ENCODE measurements around the gene PSMA3. TPM values are rescaled to one million over a fixed set of nuclear protein-coding genes. Genes with fewer than 3 reads are reported as not detected.

The PSMA3 gene
- polyA plus RNA-seq = 100 to 1,000 TPM; 133 to 206 (median 171) TPM
- long read RNA-seq, donor 1 = 0 reads
- long read RNA-seq, donor 2, transcript PSMA3-201 (11 exons, 970 nt) = major isoform, 28 of 57 reads
- long read RNA-seq, donor 2, partial matches to known transcripts = 24 of 57 reads
- long read RNA-seq, donor 2, other reads (novel, unspliced or antisense) = 0 of 57 reads
- long read RNA-seq, donor 3, transcript PSMA3-201 (11 exons, 970 nt) = major isoform, 47 of 117 reads
- long read RNA-seq, donor 3, transcript PSMA3-212 (3 exons, 730 nt) = minor isoform, 9 of 117 reads
- long read RNA-seq, donor 3, transcript PSMA3-208 (8 exons, 640 nt) = minor isoform, 6 of 117 reads
- long read RNA-seq, donor 3, partial matches to known transcripts = 54 of 117 reads
- long read RNA-seq, donor 3, other reads (novel, unspliced or antisense) = 0 of 117 reads
- long read RNA-seq, donor 4, partial matches to known transcripts = 0 of 2 reads
- long read RNA-seq, donor 4, other reads (novel, unspliced or antisense) = 0 of 2 reads
- long read RNA-seq, donor 5, transcript PSMA3-201 (11 exons, 970 nt) = major isoform, 20 of 37 reads
- long read RNA-seq, donor 5, partial matches to known transcripts = 14 of 37 reads
- long read RNA-seq, donor 5, other reads (novel, unspliced or antisense) = 0 of 37 reads
- long read RNA-seq, donor 6, transcript PSMA3-201 (11 exons, 970 nt) = major isoform, 56 of 74 reads
- long read RNA-seq, donor 6, partial matches to known transcripts = 10 of 74 reads
- long read RNA-seq, donor 6, other reads (novel, unspliced or antisense) = 0 of 74 reads
- long read RNA-seq, donor 7 = 0 reads
- long read RNA-seq, donor 8, transcript PSMA3-201 (11 exons, 970 nt) = major isoform, 5 of 5 reads
- long read RNA-seq, donor 8, partial matches to known transcripts = 0 of 5 reads
- long read RNA-seq, donor 8, other reads (novel, unspliced or antisense) = 0 of 5 reads
- long read RNA-seq, donor 9, transcript PSMA3-201 (11 exons, 970 nt) = major isoform, 13 of 14 reads
- long read RNA-seq, donor 9, partial matches to known transcripts = 0 of 14 reads
- long read RNA-seq, donor 9, other reads (novel, unspliced or antisense) = 0 of 14 reads
- long read RNA-seq, donor 10, transcript PSMA3-201 (11 exons, 970 nt) = major isoform, 56 of 127 reads
- long read RNA-seq, donor 10, transcript PSMA3-212 (3 exons, 730 nt) = minor isoform, 8 of 127 reads
- long read RNA-seq, donor 10, partial matches to known transcripts = 46 of 127 reads
- long read RNA-seq, donor 10, other reads (novel, unspliced or antisense) = 15 of 127 reads

- Histone ChIP-seq H3K36me3 (ENCODE audit: control insufficient read depth in 3 of 3, insufficient read depth in 2 of 3, low read depth in 1 of 3, low read length in 3 of 3) (peaks cover 0 to 14% (median 3%) of the 10 kb centered on the region in 3 donors), H3K27me3 (ENCODE audit: control insufficient read depth in 3 of 3, insufficient read depth in 3 of 3, low read length in 3 of 3) (no peaks in the 10 kb centered on the region), H3K27ac (ENCODE audit: low read depth in 1 of 3, low read length in 2 of 3) (peak within 1 kb of the TSS; percentile 86 to 99 (median 92)), H3K4me3 (ENCODE audit: low read depth in 1 of 3, low read length in 3 of 3) (peak within 1 kb of the TSS; percentile 72 to 81 (median 80)), H3K9me3 (ENCODE audit: control insufficient read depth in 2 of 2, insufficient read depth in 1 of 2, low read depth in 1 of 2, low read length in 1 of 2) (no peaks in the 10 kb centered on the region), H3K4me1 (ENCODE audit: control insufficient read depth in 3 of 3, insufficient read depth in 2 of 3, low read depth in 1 of 3, low read length in 2 of 3) (peaks cover 2 to 11% (median 3%) of the 10 kb centered on the region in 3 donors)
- peak; percentile 19 for FAIRE-seq
- WGBS, 3 donors = 0 to 1% (median 0%) methylated on average over 50 of the region's 50 CpGs
- peak; percentile 99 for DNase-seq
Measured at GRCh38 chr14:58244556-58245387, at the start of gene PSMA3. Gene PSMA3, plus strand, starts transcription at chr14:58244843. Its CDS starts 78 bp downstream, at chr14:58244921.

GRCh38 chr14:58196198-58196597 is 48.4 kb upstream of the PSMA3 start:
- H3K4me3 ChIP-seq (ENCODE audit: low read depth in 1 of 3, low read length in 3 of 3) = no peak overlapping the region
- DNase-seq (no peak), FAIRE-seq (no peak)
- no peaks in the 10 kb centered on the region for H3K9me3 ChIP-seq (ENCODE audit: control insufficient read depth in 2 of 2, insufficient read depth in 1 of 2, low read depth in 1 of 2, low read length in 1 of 2)
- H3K4me1 ChIP-seq (ENCODE audit: control insufficient read depth in 3 of 3, insufficient read depth in 2 of 3, low read depth in 1 of 3, low read length in 2 of 3) = peaks cover 0 to 9% (median 5%) of the 10 kb centered on the region in 3 donors
- no peaks in the 10 kb centered on the region for H3K27me3 ChIP-seq (ENCODE audit: control insufficient read depth in 3 of 3, insufficient read depth in 3 of 3, low read length in 3 of 3)
- H3K36me3 ChIP-seq (ENCODE audit: control insufficient read depth in 3 of 3, insufficient read depth in 2 of 3, low read depth in 1 of 3, low read length in 3 of 3) = no peaks in the 10 kb centered on the region
- WGBS, 3 donors = 83 to 94% (median 89%) methylated on average over 1 of the region's 1 CpG
- H3K27ac ChIP-seq (ENCODE audit: low read depth in 1 of 3, low read length in 2 of 3) = no peak overlapping the region

GRCh38 chr14:58198086-58198485 is 46.6 kb upstream of the PSMA3 start:
- WGBS, 3 donors = 80 to 93% (median 84%) methylated on average over 5 of the region's 5 CpGs

GRCh38 chr14:58199726-58200479 is 44.7 kb upstream of the PSMA3 start, which contains the start of gene ACTR10:
Gene ACTR10, plus strand, starts transcription at chr14:58200149. Its CDS starts 69 bp downstream, at chr14:58200218.
- no peaks in the 10 kb centered on the region for H3K27me3 ChIP-seq (ENCODE audit: control insufficient read depth in 3 of 3, insufficient read depth in 3 of 3, low read length in 3 of 3)
- FAIRE-seq = no peak
- H3K27ac ChIP-seq (ENCODE audit: low read depth in 1 of 3, low read length in 2 of 3) = peak within 1 kb of the TSS; percentile 94 to 99 (median 95)

More at GRCh38 chr14:58198086-58198485, 46.6 kb upstream of the PSMA3 start:
- DNase-seq (no peak), FAIRE-seq (no peak)
- no peak overlapping the region for H3K27ac ChIP-seq (ENCODE audit: low read depth in 1 of 3, low read length in 2 of 3)
- no peaks in the 10 kb centered on the region for H3K9me3 ChIP-seq (ENCODE audit: control insufficient read depth in 2 of 2, insufficient read depth in 1 of 2, low read depth in 1 of 2, low read length in 1 of 2)
- H3K27me3 ChIP-seq (ENCODE audit: control insufficient read depth in 3 of 3, insufficient read depth in 3 of 3, low read length in 3 of 3) = no peaks in the 10 kb centered on the region
- no peak overlapping the region for H3K4me3 ChIP-seq (ENCODE audit: low read depth in 1 of 3, low read length in 3 of 3)
- peaks cover 1 to 6% (median 3%) of the 10 kb centered on the region in 3 donors for H3K4me1 ChIP-seq (ENCODE audit: control insufficient read depth in 3 of 3, insufficient read depth in 2 of 3, low read depth in 1 of 3, low read length in 2 of 3)
- H3K36me3 ChIP-seq (ENCODE audit: control insufficient read depth in 3 of 3, insufficient read depth in 2 of 3, low read depth in 1 of 3, low read length in 3 of 3) = peaks cover 0 to 3% (median 0%) of the 10 kb centered on the region in 3 donors

GRCh38 chr14:58200480-58200841 is 44.2 kb upstream of the PSMA3 start:
- Histone ChIP-seq H3K27ac (ENCODE audit: low read depth in 1 of 3, low read length in 2 of 3) (peak overlapping the region; percentile 94 to 99 (median 95)), H3K4me3 (ENCODE audit: low read depth in 1 of 3, low read length in 3 of 3) (peak overlapping the region; percentile 80 to 87 (median 86)), H3K4me1 (ENCODE audit: control insufficient read depth in 3 of 3, insufficient read depth in 2 of 3, low read depth in 1 of 3, low read length in 2 of 3) (peaks cover 0 to 6% (median 3%) of the 10 kb centered on the region in 3 donors), H3K27me3 (ENCODE audit: control insufficient read depth in 3 of 3, insufficient read depth in 3 of 3, low read length in 3 of 3) (no peaks in the 10 kb centered on the region), H3K9me3 (ENCODE audit: control insufficient read depth in 2 of 2, insufficient read depth in 1 of 2, low read depth in 1 of 2, low read length in 1 of 2) (no peaks in the 10 kb centered on the region), H3K36me3 (ENCODE audit: control insufficient read depth in 3 of 3, insufficient read depth in 2 of 3, low read depth in 1 of 3, low read length in 3 of 3) (peaks cover 0 to 15% (median 0%) of the 10 kb centered on the region in 3 donors)
- FAIRE-seq (no peak), DNase-seq (no peak)
- WGBS, 3 donors = 0 to 1% (median 0%) methylated on average over 11 of the region's 11 CpGs

More at GRCh38 chr14:58199726-58200479, 44.7 kb upstream of the PSMA3 start, which contains the start of gene ACTR10:
- H3K9me3 ChIP-seq (ENCODE audit: control insufficient read depth in 2 of 2, insufficient read depth in 1 of 2, low read depth in 1 of 2, low read length in 1 of 2) = no peaks in the 10 kb centered on the region
- H3K4me3 ChIP-seq (ENCODE audit: low read depth in 1 of 3, low read length in 3 of 3) = peak within 1 kb of the TSS; percentile 80 to 87 (median 86)
- H3K4me1 ChIP-seq (ENCODE audit: control insufficient read depth in 3 of 3, insufficient read depth in 2 of 3, low read depth in 1 of 3, low read length in 2 of 3) = peaks cover 0 to 6% (median 3%) of the 10 kb centered on the region in 3 donors
- peaks cover 0 to 12% (median 0%) of the 10 kb centered on the region in 3 donors for H3K36me3 ChIP-seq (ENCODE audit: control insufficient read depth in 3 of 3, insufficient read depth in 2 of 3, low read depth in 1 of 3, low read length in 3 of 3)
- WGBS, 3 donors = 0% methylated on average over 55 to 78 of the region's 78 CpGs
- DNase-seq = peak; percentile 91 to 96

GRCh38 chr14:58200846-58201245 is 43.8 kb upstream of the PSMA3 start:
- H3K4me3 ChIP-seq (ENCODE audit: low read depth in 1 of 3, low read length in 3 of 3) = peak overlapping the region; percentile 80 to 87 (median 86)
- 0 to 1% (median 0%) methylated on average over 2 of the region's 2 CpGs for WGBS, 3 donors
- FAIRE-seq (no peak), DNase-seq (peak in 1 of 2 donors; percentile 2)
- no peaks in the 10 kb centered on the region for H3K9me3 ChIP-seq (ENCODE audit: control insufficient read depth in 2 of 2, insufficient read depth in 1 of 2, low read depth in 1 of 2, low read length in 1 of 2)
- peaks cover 0 to 19% (median 0%) of the 10 kb centered on the region in 3 donors for H3K36me3 ChIP-seq (ENCODE audit: control insufficient read depth in 3 of 3, insufficient read depth in 2 of 3, low read depth in 1 of 3, low read length in 3 of 3)
- H3K27me3 ChIP-seq (ENCODE audit: control insufficient read depth in 3 of 3, insufficient read depth in 3 of 3, low read length in 3 of 3) = no peaks in the 10 kb centered on the region
- H3K4me1 ChIP-seq (ENCODE audit: control insufficient read depth in 3 of 3, insufficient read depth in 2 of 3, low read depth in 1 of 3, low read length in 2 of 3) = peaks cover 0 to 6% (median 3%) of the 10 kb centered on the region in 3 donors
- peak overlapping the region in 2 of 3 donors; percentile 94 to 99 for H3K27ac ChIP-seq (ENCODE audit: low read depth in 1 of 3, low read length in 2 of 3)

GRCh38 chr14:58213176-58213575 is 31.5 kb upstream of the PSMA3 start:
- peaks cover 6 to 26% (median 10%) of the 10 kb centered on the region in 3 donors for H3K36me3 ChIP-seq (ENCODE audit: control insufficient read depth in 3 of 3, insufficient read depth in 2 of 3, low read depth in 1 of 3, low read length in 3 of 3)
- no peaks in the 10 kb centered on the region for H3K27me3 ChIP-seq (ENCODE audit: control insufficient read depth in 3 of 3, insufficient read depth in 3 of 3, low read length in 3 of 3)
- no peak overlapping the region for H3K4me3 ChIP-seq (ENCODE audit: low read depth in 1 of 3, low read length in 3 of 3)
- no peaks in the 10 kb centered on the region for H3K4me1 ChIP-seq (ENCODE audit: control insufficient read depth in 3 of 3, insufficient read depth in 2 of 3, low read depth in 1 of 3, low read length in 2 of 3)
- no peak for FAIRE-seq
- DNase-seq = no peak
- no peak overlapping the region for H3K27ac ChIP-seq (ENCODE audit: low read depth in 1 of 3, low read length in 2 of 3)
- H3K9me3 ChIP-seq (ENCODE audit: control insufficient read depth in 2 of 2, insufficient read depth in 1 of 2, low read depth in 1 of 2, low read length in 1 of 2) = no peaks in the 10 kb centered on the region

Data from small intestine (tissue), 16 donors.